GM19238 (cell line): ENCODE data around the gene CACNA2D1.
"Not testable (repeated sequence)": the region's sequence is repeated elsewhere in the genome, so short reads cannot be mapped to it uniquely, and the experiment has no call there.

Experiments used
- DNase-seq: peaks from one replicate; pipeline ENCODE4 v3.0.0; 2011; ENCODE audit warnings: low spot score; ENCODE audit not compliant: insufficient read length

Gene CACNA2D1

DNA sequence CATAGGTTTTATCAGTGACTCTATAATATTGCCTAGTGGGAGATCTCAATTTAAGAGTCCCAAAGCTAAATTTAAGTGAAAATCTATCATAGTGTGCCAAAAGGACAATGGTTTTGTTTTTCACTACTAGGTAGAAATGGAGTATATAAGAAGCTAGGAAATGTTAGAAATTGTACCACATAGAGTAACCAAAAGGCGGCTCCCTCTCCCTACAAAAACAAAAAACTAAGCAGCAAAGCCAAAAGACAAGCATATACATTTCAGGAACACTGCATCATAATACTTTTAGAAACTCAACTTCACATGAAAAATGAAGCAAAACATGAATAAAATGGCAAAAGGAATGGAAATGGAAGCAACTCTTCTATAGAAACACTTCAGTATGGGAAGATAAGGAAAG, 271.6 kb downstream of the CACNA2D1 start:
- no peak for DNase-seq

- DNase-seq, result no peak
Observed at GRCh38 chr7:82167558-82168314, 275.8 kb downstream of the CACNA2D1 start.

DNA sequence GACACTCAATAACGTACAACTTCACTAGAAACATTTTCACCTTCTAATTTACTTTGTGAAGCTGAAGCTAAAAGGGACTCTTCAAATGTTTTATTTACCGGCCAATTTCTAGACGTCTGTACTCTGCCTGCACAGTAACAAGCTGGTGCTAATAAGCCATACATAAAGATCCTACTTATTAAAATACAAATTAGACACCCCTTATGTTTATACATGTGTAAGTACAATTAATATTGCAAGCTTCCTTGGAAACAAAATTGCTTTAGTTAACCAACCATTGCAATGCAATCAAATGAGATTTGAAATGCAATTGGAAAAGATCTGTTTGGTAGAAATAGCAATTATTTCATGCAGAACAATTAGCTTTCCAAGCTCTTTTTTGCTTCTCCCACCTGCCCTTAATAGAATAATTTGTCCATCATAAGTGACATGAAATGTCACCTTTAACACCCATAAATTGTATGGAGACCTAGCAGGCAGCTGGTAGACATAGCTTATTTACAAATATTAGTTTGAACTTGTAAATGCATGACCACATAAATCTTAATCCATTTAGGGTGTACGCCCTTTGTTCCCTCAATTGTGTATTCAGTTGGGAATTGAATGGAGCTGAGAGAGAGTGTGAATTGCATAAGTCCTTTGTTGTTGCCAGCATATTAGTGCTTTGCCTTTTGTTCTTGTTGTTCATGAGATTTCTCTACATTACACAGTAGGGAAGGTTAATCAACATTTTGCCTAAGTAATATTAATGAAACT, 277.1 kb downstream of the CACNA2D1 start:
- DNase-seq, result no peak

GRCh38 chr7:82164813-82165212, 278.8 kb downstream of the CACNA2D1 start:
- no peak for DNase-seq

GRCh38 chr7:82164410-82164809, 279.2 kb downstream of the CACNA2D1 start:
- no peak for DNase-seq

DNA sequence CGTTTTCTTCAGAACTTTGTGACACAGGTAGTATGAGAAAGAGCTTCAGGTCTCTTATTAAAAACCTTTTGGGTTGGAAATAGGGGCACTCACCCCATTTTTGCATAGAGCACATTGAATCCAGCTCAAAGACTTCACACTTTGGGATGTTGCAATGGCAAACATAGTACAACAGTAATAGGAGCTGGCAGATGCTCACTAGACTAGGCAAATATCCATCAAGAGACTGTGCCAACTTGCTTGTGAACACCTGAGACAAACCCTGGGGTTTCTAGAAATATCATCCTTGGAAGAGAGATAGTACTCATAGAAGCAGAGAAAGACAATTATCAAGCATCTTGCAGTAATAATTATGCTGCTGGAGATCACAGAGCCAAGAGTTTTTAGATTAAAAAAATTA, 280.0 kb downstream of the CACNA2D1 start:
- DNase-seq, result no peak

GRCh38 chr7:82162289-82162688, 281.3 kb downstream of the CACNA2D1 start:
- DNase-seq, result no peak

DNA sequence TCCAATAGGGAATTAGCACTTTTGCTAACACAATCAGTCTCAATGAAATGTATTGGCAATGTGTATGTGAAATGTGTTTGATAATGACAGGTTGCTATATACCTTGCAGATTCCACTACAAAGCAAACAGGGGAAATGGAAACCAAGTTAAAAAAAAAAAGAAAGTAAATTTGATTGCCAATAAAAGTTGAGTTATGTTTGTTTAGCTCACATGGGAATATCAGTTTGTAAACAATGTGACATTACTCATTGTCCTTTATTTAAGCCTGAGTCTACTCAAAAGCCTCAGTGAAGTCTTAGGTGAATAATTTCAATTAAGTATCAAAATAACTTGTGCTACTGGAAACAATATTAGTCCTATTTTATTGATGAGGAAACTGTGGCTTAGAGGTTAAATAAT, 285.2 kb downstream of the CACNA2D1 start:
- no peak for DNase-seq

DNA sequence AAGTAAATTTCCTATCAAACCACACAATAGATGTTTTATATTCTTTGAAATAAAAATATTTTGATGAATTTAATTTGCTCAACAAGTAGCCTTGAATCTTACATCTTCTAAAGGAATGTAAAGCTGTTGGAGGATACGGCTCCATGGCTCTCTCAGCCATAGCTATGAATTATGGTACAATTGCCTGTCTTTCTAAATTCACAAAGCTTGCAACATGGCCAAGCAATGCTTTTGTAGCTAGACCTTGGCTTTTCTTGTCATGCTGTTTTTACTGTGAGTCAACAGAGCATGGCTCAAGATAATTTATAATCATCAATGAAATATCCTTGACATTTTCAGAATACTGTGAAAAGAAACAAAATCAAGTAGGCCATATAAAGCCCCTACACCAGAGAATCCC, 286.7 kb downstream of the CACNA2D1 start:
- DNase-seq, result no peak

GRCh38 chr7:82156168-82156567, 287.4 kb downstream of the CACNA2D1 start:
- DNase-seq, result no peak

DNA sequence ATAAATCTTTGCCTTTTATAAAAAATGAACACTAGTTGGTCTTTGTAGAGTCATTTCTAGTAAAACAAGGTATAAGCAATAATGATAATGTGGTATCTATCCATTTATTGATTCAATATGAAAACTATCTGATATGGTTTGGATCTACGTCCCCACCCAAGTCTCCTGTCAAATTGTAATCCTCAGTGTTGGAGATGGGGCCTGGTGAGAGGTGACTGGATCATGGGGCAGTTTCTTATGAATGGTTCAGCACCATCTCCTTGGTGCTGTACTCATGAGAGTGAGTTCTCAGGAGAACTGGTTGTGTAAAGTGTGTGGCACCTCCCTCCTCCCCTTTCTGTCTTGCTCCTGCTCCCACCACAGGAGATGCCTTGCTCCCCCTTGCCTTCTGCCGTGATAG, 288.8 kb downstream of the CACNA2D1 start:
- no peak for DNase-seq

DNA sequence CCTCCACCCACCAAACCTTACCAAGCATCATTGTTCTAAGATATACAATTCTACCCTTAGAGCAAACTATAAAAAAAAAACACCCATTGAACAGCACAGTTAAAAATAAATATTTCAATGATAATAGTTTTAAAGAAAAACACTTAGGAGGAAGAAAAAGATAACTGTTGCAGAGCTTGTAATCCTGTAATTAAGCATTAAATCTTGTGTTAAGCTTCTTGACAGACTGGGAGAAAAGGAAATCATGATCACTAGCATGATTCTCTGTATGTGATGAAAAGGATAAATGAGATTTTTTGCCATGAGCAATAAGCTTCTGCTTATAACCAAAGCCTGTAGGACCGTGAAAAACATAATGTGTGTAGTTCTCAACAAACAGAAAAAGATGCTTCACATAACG, 289.8 kb downstream of the CACNA2D1 start:
- DNase-seq, result no peak

- DNase-seq, result no peak
Observed at GRCh38 chr7:82152858-82153257, 290.7 kb downstream of the CACNA2D1 start.

- no peak for DNase-seq
Observed at GRCh38 chr7:82146491-82146890, 297.1 kb downstream of the CACNA2D1 start.

- DNase-seq, result no peak
Observed at GRCh38 chr7:82142263-82142864, 301.2 kb downstream of the CACNA2D1 start.

GRCh38 chr7:82141427-82141826, 302.1 kb downstream of the CACNA2D1 start:
- no peak for DNase-seq

- DNase-seq, result not testable (repeated sequence)
Observed at GRCh38 chr7:82140608-82141007, 303.0 kb downstream of the CACNA2D1 start.

DNA sequence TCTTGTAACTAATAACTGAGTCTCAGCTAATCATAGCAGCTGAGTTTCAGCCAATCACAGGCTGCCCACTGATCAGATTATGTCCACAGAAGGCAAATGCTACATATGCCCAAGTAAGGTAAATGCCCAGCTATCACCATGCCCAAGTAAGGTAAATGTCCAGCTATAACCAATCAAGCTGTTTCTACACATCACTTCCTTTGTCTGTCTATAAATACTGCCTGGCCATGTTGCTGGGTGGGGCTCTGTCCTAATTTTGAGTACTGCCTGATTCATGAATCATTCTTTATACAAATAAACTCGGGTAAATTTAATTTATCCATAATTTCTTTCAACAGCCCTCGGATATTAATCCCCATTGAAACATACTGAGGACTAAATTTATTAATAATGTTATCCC, 312.4 kb downstream of the CACNA2D1 start:
- DNase-seq, result no peak

DNA sequence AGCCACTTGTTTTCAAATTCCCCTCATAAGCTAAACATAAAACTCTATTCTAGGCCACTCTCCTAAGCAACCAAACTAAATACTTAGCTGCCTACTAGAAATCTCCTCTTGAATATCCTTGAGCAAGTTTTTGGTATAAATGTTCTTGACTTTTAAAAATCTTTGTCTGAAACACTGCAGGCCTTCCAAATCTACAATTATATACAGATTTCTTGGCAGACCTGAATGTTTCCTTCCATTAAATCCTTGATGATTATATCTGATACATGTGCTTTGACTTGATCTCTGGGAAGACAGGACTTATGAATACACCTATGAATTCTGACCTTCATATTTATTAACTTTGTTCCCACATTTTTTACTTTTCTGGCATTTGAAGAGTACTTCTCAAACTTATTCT, 314.5 kb downstream of the CACNA2D1 start:
- DNase-seq, result no peak

DNA sequence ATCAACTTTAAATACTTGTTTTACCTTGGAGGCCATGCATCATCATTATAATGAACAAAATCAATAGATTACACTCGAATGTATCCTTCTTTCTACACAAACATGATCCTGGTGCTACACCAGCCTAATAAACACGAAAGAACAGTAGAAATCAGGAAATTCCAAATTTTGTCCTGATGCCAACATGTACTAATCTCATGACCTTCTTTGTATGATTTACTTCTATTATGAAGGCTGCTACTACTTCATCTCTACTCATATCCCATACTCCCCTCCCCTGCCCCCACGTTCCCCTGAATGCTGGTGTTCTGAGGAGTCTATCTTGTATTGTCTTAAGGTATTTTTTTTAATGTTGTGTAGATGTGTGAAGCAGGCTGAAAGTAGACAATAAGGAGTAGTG, 315.0 kb downstream of the CACNA2D1 start:
- DNase-seq, result no peak

- DNase-seq, result no peak
Observed at GRCh38 chr7:82126576-82126975, 317.0 kb downstream of the CACNA2D1 start.

DNA sequence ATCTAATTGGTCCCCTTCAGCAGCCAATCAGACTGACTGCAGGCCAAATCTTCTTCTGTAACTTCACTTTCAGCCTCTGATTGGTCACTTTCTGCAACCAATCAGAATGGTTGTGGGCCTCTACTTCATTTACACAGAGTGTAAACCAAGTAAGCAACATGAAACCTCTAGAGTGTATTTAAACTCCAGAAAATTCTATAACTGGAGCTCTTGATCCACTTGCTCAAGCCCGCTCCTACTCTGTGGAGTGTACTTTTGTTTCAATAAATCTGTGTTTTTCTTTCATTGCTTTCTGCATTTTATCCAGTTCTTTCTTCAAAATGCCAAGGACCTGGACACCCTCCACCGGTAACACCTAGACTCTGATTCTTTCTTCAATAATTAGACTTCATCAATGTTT, 319.1 kb downstream of the CACNA2D1 start:
- no peak for DNase-seq

- no peak for DNase-seq
Observed at GRCh38 chr7:82122275-82122674, 321.3 kb downstream of the CACNA2D1 start.
